GM12878 (cell line): ENCODE measurements around the gene IGLL5. TPM values are rescaled to one million over a fixed set of nuclear protein-coding genes. Genes with fewer than 3 reads are reported as not detected.

Source experiments
- BCL11A ChIP-seq: IDR thresholded peaks from 2 replicates; pipeline ENCODE4 v1.6.1; 2011; ENCODE audit warnings: low read depth, low read length
- BRCA1 ChIP-seq: IDR thresholded peaks from 2 replicates; pipeline ENCODE4 v1.6.1; 2011; ENCODE audit warnings: low read depth, low read length, improper control_type of control experiment
- CHD1 ChIP-seq: IDR thresholded peaks from 2 replicates; pipeline ENCODE4 v1.6.1; 2012; ENCODE audit warnings: low read depth, low read length, improper control_type of control experiment
- CHD4 ChIP-seq: fragments of 200-600 bp; sonication (generic); IDR thresholded peaks from 2 replicates; pipeline ENCODE4 v1.6.1; 2016; ENCODE audit warnings: mild to moderate bottlenecking
- CREM ChIP-seq: IDR thresholded peaks from 2 replicates; pipeline ENCODE4 v1.6.1; 2014; ENCODE audit warnings: antibody characterized with exemption, low read depth
- FOXM1 ChIP-seq: IDR thresholded peaks from 2 replicates; pipeline ENCODE4 v1.6.1; 2012; ENCODE audit warnings: low read depth, mild to moderate bottlenecking, inconsistent platforms, low read length, moderate library complexity
- GABPA ChIP-seq: IDR thresholded peaks from 2 replicates; pipeline ENCODE4 v1.6.1; 2014; ENCODE audit warnings: antibody characterized with exemption, low read depth, mild to moderate bottlenecking, inconsistent platforms
- HDAC6 ChIP-seq: fragments of 200-600 bp; sonication (generic); IDR thresholded peaks from one replicate; pipeline ENCODE4 v1.8.0; 2017; ENCODE audit warnings: antibody characterized with exemption; ENCODE audit not compliant: unreplicated experiment
- HDGF ChIP-seq: fragments of 450-650 bp; IDR thresholded peaks from 2 replicates; pipeline ENCODE4 v1.6.1; 2016; ENCODE audit warnings: antibody characterized with exemption
- IKZF1 ChIP-seq: fragments of 450-650 bp; conservative IDR thresholded peaks from 2 replicates; pipeline ENCODE4 v1.6.1; 2017; ENCODE audit warnings: antibody characterized with exemption, mild to moderate bottlenecking
- LARP7 ChIP-seq: fragments of 450-650 bp; IDR thresholded peaks from 2 replicates; pipeline ENCODE4 v1.6.1; 2017; ENCODE audit warnings: mild to moderate bottlenecking
- MXI1 ChIP-seq: fragments of 150-350 bp; IDR thresholded peaks from 2 replicates; pipeline ENCODE4 v1.6.1; 2011; ENCODE audit warnings: low read depth, mild to moderate bottlenecking, inconsistent platforms, low read length, improper control_type of control experiment
- NR2F1 ChIP-seq: fragments of 450-650 bp; conservative IDR thresholded peaks from 2 replicates; pipeline ENCODE4 v1.6.1; 2017; ENCODE audit warnings: mild to moderate bottlenecking
- NRF1 ChIP-seq: conservative IDR thresholded peaks from 2 replicates; pipeline ENCODE4 v1.6.1; 2011; ENCODE audit warnings: mild to moderate bottlenecking, low read depth, low read length, improper control_type of control experiment
- PML ChIP-seq: IDR thresholded peaks from 2 replicates; pipeline ENCODE4 v1.6.1; 2012; ENCODE audit warnings: low read length, inconsistent platforms
- SREBF1 ChIP-seq: IDR thresholded peaks from 2 replicates; pipeline ENCODE4 v1.6.1; 2012; ENCODE audit warnings: mild to moderate bottlenecking, low read length
- SUZ12 ChIP-seq: fragments of 200-600 bp; sonication (generic); IDR thresholded peaks from one replicate; pipeline ENCODE4 v1.6.1; 2018; ENCODE audit warnings: antibody characterized with exemption, mild to moderate bottlenecking; ENCODE audit not compliant: unreplicated experiment
- YBX1 ChIP-seq: fragments of 450-650 bp; IDR thresholded peaks from 2 replicates; pipeline ENCODE4 v1.6.1; 2016; ENCODE audit warnings: antibody characterized with exemption
- ZNF207 ChIP-seq: fragments of 450-650 bp; IDR thresholded peaks from 2 replicates; pipeline ENCODE4 v1.6.1; 2014; ENCODE audit warnings: antibody characterized with exemption, mild to moderate bottlenecking, borderline replicate concordance
- ZNF274 ChIP-seq: IDR thresholded peaks from one replicate; pipeline ENCODE4 v1.8.0; 2011; ENCODE audit not compliant: insufficient read length, insufficient read depth
- polyA plus RNA-seq, 11 experiments: library from polyadenylated mRNA; depleted of rRNA in 4 of 11; unstranded in 6 of 11; stranded (reverse) in 5 of 11; fragments of >200 nt; fragmentation: Nextera tagmentation in 4 of 11; fragmentation: Illumina TruSeq in 1 of 11; extraction: Ambion mirVana in 4 of 11; extraction: Trizol in 1 of 11; gene quantifications; 1 replicate in 1 of 11; 2 replicates in 10 of 11; pipeline versions ENCODE4 v1.2.1 to v1.2.3, GENCODE V29; 2011 to 2016; ENCODE audit warnings: inconsistent platforms in 2 of 11, missing spikeins in 2 of 11, low read depth in 1 of 11
- total RNA-seq, 4 experiments: library from RNA; depleted of rRNA in 3 of 4; stranded (reverse); fragments of >200 nt in 3 of 4; fragmentation: Illumina TruSeq in 1 of 4; extraction: Trizol in 1 of 4; gene quantifications; 2 replicates each; pipeline versions ENCODE4 v1.2.1 to v1.2.3, GENCODE V29; 2013 to 2021
- TF ChIP-seq, protein P1 (sequence below): fragments of 450-650 bp; IDR thresholded peaks from 2 replicates; pipeline ENCODE4 v1.6.1; 2017; ENCODE audit warnings: borderline replicate concordance
- TF ChIP-seq, protein P2 (sequence below): fragments of 150-350 bp; IDR thresholded peaks from 2 replicates; pipeline ENCODE4 v1.6.1; 2014; ENCODE audit warnings: mild to moderate bottlenecking, low read depth, low read length
- TF ChIP-seq, protein P3 (sequence below): fragments of 450-650 bp; IDR thresholded peaks from 2 replicates; pipeline ENCODE4 v1.6.1; 2017; ENCODE audit warnings: antibody characterized with exemption, mild to moderate bottlenecking, moderate library complexity
- TF ChIP-seq, protein P4 (sequence below): IDR thresholded peaks from 2 replicates; pipeline ENCODE4 v1.6.1; 2012; ENCODE audit warnings: low read depth, low read length, improper control_type of control experiment
- TF ChIP-seq, protein P5 (sequence below): fragments of 450-650 bp; IDR thresholded peaks from 2 replicates; pipeline ENCODE4 v1.6.1; 2016; ENCODE audit warnings: mild to moderate bottlenecking

IGLL5 gene
- total and polyA plus RNA-seq, 10 of the 15 experiments (the other 5 are each of a cell fraction or from before 2014, with no cell fraction given): not detected

DNA sequence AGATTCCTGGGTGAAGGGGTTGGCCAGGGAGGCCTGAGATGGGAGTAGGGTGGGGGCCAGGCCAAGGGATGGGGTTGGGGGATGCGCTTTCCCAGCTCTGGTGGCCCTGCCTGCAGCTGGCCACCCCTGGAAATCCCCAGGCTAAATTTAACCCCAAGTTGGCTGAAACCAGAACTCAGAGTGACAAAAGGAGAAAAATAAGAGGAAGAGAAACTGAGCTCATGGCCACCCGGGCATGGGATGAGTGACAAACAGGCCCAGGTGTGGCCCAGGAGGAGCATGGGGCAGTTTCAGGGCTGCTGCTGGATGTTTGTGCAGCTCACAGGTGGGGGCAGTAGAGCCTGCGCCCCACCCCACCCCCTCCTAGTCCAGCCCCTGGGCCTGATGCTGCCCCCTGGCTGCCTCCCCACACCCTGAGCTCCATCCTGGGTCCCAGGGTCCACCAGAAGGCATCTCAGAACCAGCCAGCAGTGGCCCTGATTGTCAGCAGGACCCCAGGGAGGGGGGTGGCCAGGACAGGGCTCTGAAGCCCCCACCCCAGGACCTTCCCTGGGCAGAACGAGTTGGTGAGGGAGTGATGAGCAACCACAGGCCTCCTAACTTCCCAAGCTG, 48.0 kb downstream of the IGLL5 start (continued):
- TF ChIP-seq CHD4 (no peak), MXI1 (peak; percentile 94), FOXM1 (no peak), IKZF1 (peak; percentile 99), NRF1 (0 out of 2 replicates have a peak, but pooled peaks have one; percentile 7), LARP7 (no peak), SUZ12 (no peak), PML (no peak), HDAC6 (peak; percentile 27), CHD1 (no peak; the same call in 1 of the 2 replicates), SREBF1 (peak; percentile 72; the same call in 1 of the 2 replicates), NR2F1 (peak; percentile 95), BCL11A (peak; percentile 100), GABPA (no peak), ZNF274 (no peak), CREM (peak; percentile 97), BRCA1 (no peak), HDGF (peak; percentile 46), YBX1 (no peak), ZNF207 (no peak)
- TF ChIP-seq, protein P1, sequence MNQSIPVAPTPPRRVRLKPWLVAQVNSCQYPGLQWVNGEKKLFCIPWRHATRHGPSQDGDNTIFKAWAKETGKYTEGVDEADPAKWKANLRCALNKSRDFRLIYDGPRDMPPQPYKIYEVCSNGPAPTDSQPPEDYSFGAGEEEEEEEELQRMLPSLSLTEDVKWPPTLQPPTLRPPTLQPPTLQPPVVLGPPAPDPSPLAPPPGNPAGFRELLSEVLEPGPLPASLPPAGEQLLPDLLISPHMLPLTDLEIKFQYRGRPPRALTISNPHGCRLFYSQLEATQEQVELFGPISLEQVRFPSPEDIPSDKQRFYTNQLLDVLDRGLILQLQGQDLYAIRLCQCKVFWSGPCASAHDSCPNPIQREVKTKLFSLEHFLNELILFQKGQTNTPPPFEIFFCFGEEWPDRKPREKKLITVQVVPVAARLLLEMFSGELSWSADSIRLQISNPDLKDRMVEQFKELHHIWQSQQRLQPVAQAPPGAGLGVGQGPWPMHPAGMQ: no peak
- TF ChIP-seq, protein P2, sequence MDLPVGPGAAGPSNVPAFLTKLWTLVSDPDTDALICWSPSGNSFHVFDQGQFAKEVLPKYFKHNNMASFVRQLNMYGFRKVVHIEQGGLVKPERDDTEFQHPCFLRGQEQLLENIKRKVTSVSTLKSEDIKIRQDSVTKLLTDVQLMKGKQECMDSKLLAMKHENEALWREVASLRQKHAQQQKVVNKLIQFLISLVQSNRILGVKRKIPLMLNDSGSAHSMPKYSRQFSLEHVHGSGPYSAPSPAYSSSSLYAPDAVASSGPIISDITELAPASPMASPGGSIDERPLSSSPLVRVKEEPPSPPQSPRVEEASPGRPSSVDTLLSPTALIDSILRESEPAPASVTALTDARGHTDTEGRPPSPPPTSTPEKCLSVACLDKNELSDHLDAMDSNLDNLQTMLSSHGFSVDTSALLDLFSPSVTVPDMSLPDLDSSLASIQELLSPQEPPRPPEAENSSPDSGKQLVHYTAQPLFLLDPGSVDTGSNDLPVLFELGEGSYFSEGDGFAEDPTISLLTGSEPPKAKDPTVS: no peak
- TF ChIP-seq, protein P3, sequence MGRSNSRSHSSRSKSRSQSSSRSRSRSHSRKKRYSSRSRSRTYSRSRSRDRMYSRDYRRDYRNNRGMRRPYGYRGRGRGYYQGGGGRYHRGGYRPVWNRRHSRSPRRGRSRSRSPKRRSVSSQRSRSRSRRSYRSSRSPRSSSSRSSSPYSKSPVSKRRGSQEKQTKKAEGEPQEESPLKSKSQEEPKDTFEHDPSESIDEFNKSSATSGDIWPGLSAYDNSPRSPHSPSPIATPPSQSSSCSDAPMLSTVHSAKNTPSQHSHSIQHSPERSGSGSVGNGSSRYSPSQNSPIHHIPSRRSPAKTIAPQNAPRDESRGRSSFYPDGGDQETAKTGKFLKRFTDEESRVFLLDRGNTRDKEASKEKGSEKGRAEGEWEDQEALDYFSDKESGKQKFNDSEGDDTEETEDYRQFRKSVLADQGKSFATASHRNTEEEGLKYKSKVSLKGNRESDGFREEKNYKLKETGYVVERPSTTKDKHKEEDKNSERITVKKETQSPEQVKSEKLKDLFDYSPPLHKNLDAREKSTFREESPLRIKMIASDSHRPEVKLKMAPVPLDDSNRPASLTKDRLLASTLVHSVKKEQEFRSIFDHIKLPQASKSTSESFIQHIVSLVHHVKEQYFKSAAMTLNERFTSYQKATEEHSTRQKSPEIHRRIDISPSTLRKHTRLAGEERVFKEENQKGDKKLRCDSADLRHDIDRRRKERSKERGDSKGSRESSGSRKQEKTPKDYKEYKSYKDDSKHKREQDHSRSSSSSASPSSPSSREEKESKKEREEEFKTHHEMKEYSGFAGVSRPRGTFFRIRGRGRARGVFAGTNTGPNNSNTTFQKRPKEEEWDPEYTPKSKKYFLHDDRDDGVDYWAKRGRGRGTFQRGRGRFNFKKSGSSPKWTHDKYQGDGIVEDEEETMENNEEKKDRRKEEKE: no peak
- TF ChIP-seq, protein P4, sequence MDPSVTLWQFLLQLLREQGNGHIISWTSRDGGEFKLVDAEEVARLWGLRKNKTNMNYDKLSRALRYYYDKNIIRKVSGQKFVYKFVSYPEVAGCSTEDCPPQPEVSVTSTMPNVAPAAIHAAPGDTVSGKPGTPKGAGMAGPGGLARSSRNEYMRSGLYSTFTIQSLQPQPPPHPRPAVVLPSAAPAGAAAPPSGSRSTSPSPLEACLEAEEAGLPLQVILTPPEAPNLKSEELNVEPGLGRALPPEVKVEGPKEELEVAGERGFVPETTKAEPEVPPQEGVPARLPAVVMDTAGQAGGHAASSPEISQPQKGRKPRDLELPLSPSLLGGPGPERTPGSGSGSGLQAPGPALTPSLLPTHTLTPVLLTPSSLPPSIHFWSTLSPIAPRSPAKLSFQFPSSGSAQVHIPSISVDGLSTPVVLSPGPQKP: peak; percentile 69; the same call in 1 of the 2 replicates
- TF ChIP-seq, protein P5, sequence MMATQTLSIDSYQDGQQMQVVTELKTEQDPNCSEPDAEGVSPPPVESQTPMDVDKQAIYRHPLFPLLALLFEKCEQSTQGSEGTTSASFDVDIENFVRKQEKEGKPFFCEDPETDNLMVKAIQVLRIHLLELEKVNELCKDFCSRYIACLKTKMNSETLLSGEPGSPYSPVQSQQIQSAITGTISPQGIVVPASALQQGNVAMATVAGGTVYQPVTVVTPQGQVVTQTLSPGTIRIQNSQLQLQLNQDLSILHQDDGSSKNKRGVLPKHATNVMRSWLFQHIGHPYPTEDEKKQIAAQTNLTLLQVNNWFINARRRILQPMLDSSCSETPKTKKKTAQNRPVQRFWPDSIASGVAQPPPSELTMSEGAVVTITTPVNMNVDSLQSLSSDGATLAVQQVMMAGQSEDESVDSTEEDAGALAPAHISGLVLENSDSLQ: peak; percentile 97
